Stimulated activated CD8-positive, alpha-beta memory T cell treated with anti-CD3 and anti-CD28 coated beads, Interleukin-12 subunit alpha, Interleukin-12 subunit beta, amount 100 ng/mL, for 4 hours (primary cell): ENCODE data around the gene WDR45B.
"Not testable (repeated sequence)": the region's sequence is repeated elsewhere in the genome, so short reads cannot be mapped to it uniquely, and the experiment has no call there.

ENCODE experiments used
- DNase-seq: peaks from one replicate; pipeline ENCODE4 v3.0.0-alpha.2; 2020; ENCODE audit warnings: low read depth

The WDR45B gene

GRCh38 chr17:82582709-82583108, 65.5 kb downstream of the WDR45B start:
- DNase-seq: no peak

- DNase-seq: no peak
These were observed 66.0 kb downstream of the WDR45B start for GRCh38 chr17:82582213-82582612.

- not testable (repeated sequence) for DNase-seq
These were observed 68.3 kb downstream of the WDR45B start for GRCh38 chr17:82579969-82580368.

DNA sequence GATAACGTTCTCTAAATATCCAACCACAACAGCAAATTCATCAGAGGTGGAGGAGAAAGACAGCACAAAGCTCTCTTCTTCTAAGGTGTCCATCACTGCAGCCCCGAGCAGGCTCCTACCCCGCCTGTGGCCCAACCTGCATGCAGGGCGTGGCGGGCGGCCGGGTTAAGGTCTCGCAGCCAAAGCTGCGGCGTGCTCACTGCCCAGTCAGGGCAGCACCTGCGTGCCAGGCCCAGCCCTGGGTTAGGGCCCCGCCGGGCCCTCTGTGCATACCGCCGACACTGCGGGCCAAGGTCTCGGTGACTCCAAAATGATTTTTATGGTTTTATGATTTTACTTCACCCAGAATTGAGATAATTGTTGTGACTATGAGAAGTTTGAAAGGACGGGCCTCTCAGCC, 70.9 kb downstream of the WDR45B start:
- no peak for DNase-seq

- DNase-seq: not testable (repeated sequence)
These were observed 72.5 kb downstream of the WDR45B start for GRCh38 chr17:82575581-82576221.

GRCh38 chr17:82574041-82574440, 74.2 kb downstream of the WDR45B start:
- no peak for DNase-seq

GRCh38 chr17:82571855-82572254, 76.4 kb downstream of the WDR45B start:
- no peak for DNase-seq

- DNase-seq: no peak
These were observed 78.0 kb downstream of the WDR45B start for GRCh38 chr17:82570277-82570676.

- no peak for DNase-seq
These were observed 78.6 kb downstream of the WDR45B start for GRCh38 chr17:82569621-82570020.

DNA sequence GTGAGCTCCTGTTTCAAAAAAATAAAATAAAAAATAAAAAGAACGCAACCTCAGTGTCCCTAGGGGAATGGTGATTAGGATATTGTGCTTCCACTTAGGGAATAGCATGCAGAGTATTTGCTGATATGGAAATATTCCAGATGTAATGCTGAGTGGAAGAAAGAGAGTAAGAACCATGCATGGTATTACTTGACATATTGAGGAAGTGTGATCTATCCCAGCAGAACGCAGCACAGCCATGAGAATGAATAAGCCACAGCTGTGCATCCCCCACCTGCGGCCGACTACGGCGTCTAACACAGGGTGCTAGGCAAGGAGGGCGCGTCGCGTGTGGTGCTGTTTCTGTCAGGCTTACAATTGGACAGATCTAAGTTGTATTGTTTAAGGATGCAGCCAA, 79.2 kb downstream of the WDR45B start:
- DNase-seq: no peak

GRCh38 chr17:82567286-82567685, 81.0 kb downstream of the WDR45B start:
- DNase-seq: no peak

- DNase-seq: no peak
These were observed 81.9 kb downstream of the WDR45B start for GRCh38 chr17:82566129-82566960.

DNA sequence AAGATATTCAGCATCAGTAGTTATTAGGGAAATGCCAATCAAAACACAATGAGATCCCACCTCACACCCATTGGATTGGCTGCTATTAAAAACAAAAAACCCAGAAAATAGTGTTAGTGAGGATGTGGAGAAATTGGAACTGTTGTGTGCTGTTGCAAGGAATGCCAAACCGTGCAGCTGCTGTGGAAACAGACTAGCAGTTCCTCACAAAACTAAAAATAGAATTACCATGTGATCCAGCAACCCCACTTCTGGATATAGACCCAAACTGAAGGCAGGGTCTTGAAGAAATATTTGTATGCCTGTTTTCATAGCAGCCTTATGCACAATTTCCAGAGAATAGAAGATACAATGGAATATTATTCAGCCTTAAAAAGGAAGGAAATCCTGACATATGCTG, 82.7 kb downstream of the WDR45B start:
- DNase-seq: no peak
